GOT3 (cell line): Measurements from ENCODE around the gene CFAP100.

Source experiments
- DNase-seq: peaks from one replicate; lab custom pipeline; 2025; ENCODE audit warnings: mixed read lengths; lab: John Stamatoyannopoulos, UW

The CFAP100 gene

GRCh38 chr3:126356373-126357264 is 38.1 kb upstream of the CFAP100 start:
- no peak for DNase-seq

DNA sequence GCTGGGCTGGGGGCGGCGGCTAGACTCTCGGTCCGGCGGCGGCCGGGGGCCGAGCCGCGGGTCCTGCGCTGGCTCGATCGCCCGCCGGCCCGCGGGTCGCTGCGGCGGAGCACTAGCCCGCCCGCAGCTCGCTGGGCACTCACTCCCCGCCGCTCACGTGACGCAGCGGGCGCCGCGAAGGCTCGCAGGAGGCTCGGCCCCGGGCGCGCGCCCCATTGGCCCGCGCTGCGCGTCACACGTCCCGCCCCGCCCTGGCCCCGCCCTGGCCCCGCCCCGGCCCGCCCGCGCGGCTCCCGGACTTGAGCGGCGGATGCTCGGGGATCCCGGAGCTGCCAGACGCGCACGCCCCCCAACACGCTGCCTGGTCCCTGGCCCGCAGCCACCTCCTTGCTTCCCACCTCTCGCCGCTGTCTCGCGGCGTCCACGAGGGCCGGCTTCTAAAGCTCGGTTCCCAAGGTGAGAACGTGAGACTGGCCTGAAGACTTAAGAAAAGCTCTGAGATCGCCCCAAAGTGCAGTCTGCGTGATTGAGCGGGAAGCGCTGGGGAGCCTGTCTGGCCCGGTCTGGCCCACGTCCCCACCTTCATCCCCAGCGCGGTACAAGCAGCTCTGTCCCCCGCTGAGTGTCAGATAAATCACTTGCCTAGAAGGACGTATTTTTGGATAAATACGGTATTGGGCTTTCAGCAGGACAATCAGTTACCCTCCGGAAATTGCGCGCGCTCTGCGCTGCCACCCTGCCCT is 37.2 kb upstream of the CFAP100 start, which contains the start of gene KLF15:
KLF15 (minus strand) TSS at position 114 of the 743 bp plus-strand sequence. CDS start 4,486 bp downstream, outside the sequence.
- DNase-seq, result peak; percentile 22

- DNase-seq, result no peak
Observed at GRCh38 chr3:126358038-126358815, 36.5 kb upstream of the CFAP100 start.

GRCh38 chr3:126358816-126359181 is 35.9 kb upstream of the CFAP100 start:
- no peak for DNase-seq

DNA sequence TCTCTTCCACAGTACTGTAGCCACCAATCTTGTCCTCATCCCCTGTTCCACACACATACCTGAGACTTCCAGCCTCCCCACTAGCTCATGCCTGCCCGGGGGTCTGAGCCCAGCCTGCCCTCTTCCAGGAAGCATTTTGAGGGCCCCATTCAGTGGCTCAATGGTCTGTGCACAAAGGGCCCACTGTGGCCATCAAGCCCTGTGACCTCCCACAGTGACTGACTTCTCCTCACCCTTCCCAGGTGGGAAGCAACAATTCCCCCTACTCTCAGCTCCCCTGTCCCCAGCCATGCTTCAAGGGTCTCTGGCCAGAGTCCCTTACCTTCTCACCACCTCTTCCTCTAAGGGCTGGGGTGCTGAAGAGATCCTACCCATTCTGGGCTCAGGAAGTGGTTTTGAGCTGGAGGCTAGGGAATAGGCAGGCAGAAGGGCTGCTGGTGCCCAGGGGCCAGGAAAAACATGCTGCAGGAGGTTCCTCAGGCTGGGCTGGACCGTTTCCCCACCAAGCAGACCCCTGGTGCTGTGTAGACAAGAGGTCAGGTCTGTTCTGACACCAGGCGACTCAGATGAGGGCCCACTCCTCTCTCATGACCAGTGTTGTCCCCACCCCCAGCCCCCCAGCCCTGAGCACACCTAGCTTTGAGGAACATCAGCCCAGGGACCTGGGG is 34.5 kb upstream of the CFAP100 start:
- DNase-seq, result no peak

DNA sequence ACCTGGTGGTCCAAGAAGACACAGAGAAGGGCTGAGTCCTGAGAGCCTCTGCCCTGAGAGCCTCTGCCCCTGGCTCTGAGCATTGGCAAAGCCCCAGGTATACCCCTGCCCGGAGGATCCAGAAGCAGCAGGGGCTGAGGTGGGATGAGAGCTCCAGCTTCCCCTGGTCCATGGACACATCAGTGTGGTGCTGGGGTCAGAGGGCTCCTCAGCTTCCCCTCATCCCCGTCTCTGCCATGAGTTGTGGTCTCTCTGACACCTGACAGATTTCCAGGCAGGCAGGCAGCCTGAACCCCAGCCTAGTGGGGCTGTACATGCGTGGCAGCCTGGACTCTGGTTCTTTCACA is 34.0 kb upstream of the CFAP100 start:
- DNase-seq, result no peak

DNA sequence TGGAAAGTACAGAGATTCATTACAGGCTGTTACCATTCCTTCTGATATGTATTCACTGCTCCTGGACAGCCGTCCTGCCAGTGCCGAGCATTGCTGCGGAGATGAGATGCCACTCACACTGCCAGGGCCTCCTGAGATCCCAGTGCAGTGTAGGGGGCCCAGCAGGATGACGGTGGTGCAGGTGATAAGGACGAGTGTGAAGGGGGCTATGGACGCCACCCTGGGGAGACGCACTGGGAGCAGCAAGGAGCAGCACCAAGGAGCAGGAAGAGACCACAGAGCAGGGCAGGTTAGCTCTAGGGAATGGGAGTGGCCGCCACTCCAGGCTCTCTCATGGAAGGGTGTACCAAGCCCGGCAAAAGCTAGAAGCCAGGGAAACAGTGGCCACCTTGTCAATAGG is 33.5 kb upstream of the CFAP100 start:
- no peak for DNase-seq

DNA sequence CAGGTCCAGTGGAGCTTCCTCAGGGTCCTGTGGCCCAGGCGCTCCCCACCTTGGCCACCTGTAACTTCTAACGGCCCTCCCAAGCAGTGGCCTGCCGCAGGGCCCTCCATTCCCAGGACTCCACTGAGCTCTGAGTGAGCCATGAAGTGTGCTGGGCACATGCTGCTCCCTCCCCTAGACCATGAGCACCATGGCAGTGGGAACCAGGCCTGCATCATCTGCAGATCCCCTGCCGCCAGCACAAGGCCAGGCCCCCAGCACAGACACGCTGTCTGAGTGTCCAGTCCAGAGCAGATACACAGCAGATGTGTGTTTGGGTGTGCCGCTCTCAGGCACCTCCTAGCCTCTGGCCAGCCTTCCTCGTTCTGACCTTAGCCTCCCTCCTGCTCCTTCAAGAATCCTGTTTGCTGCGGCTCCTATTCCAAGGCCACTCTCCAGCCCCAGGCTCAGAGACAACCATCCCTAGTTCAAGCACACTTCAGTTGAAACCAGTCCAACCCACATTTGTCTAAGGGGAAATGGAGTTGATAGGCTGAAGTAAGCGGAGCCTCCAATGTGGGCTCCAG is 30.5 kb upstream of the CFAP100 start:
- no peak for DNase-seq

DNA sequence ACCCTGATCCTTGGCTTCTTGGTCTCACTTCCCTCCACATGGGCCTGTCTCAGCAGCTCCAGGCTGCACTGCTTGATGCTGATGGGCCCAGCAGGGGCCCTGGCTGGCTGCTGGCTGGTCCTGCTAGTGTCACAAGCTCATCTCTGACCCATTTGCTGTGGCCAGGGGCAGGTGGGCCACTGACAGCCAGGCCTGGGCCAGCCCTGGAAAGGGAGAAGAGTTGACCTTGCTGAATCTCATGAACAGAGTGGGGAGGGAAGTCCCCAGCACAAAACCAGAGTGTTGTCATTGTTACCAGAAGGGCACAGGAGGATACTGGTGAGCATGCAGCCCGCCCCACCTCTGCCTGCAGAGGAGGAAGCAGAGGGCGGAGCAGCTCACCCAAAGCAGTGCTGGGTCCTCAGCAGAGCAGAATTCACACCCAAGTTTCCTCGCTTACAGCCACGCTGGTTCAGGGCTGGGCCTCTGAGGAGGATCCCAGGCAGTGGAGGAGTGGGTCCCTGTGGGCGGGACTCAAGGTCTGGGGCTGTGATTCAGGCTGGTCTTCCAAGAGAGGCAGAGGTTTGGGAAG is 29.9 kb upstream of the CFAP100 start:
- DNase-seq, result no peak

- no peak for DNase-seq
Observed at GRCh38 chr3:126365351-126366277, 29.1 kb upstream of the CFAP100 start.

DNA sequence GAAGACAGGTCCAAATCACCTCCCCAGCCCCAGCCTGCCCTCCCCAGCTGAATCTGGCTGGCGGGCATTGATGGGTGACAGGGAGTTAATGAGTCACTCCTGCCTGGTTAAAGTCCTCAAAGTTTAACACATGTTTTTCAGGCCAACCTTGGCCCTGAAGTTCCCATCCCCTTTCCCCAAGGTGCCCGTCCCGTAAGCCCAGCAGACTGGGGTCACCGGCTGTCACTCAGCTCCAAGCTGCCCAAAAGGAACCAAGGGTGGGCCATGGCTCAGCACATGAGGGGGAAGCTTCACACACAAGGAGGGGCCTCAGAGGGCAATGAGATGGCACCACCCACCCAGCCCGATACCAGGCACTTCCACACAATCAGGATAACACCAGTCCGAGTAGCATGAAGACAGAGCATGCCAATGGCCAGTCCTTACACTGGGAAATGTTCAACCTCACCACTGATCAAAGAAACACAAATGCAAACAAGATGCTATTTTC is 27.3 kb upstream of the CFAP100 start:
- no peak for DNase-seq

GRCh38 chr3:126369490-126369889 is 25.2 kb upstream of the CFAP100 start:
- DNase-seq, result no peak

- no peak for DNase-seq
Observed at GRCh38 chr3:126370055-126370454, 24.7 kb upstream of the CFAP100 start.

DNA sequence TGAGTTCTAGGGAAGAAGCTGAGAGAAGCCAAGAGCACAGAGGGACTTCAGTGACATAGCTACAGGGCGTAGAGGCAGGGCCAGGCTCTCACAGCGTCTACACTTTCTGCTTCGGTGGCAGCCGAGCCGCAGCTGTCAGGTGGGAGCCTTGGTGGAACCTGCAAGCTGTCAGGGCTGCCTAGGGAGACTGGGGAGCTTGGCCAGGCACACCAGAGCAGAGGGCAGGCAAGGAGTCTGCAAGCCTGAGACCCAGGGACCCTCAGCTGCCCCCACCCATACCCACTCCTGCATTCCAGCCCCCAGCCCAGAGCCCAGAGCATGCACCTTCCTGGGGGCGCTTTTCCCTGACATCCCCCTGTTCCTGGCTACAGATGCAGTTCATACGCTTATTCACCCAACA is 24.1 kb upstream of the CFAP100 start:
- DNase-seq, result no peak

DNA sequence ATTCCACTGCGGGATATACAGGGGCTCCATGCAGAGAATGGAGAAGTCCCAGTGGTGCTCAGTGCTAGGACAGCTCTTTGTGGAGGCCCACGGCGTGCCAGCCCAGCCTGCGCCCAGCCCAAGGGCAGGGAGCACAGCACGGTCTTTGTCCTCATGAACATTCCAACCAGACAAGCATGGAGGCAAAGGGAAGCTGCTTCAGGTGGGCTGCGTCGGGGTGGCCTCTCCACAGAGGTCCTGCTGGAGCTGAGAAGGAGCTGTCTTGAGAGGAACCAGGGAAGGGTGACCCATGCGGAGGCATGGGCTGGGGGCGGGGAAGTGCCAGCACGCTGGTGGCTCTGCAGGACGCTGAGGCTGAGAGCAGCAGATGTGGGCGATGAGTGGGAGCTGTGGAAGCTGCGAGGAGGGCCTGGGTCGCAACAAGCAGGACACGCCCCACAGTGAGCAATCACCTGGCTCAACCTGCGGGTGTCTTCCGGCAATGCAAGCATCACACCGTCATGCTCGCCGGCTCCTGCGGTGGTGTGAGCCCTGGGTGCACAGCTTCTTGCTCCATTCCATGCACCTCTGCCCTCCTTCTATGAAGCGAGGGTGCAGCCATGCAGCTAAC is 23.5 kb upstream of the CFAP100 start:
- no peak for DNase-seq

DNA sequence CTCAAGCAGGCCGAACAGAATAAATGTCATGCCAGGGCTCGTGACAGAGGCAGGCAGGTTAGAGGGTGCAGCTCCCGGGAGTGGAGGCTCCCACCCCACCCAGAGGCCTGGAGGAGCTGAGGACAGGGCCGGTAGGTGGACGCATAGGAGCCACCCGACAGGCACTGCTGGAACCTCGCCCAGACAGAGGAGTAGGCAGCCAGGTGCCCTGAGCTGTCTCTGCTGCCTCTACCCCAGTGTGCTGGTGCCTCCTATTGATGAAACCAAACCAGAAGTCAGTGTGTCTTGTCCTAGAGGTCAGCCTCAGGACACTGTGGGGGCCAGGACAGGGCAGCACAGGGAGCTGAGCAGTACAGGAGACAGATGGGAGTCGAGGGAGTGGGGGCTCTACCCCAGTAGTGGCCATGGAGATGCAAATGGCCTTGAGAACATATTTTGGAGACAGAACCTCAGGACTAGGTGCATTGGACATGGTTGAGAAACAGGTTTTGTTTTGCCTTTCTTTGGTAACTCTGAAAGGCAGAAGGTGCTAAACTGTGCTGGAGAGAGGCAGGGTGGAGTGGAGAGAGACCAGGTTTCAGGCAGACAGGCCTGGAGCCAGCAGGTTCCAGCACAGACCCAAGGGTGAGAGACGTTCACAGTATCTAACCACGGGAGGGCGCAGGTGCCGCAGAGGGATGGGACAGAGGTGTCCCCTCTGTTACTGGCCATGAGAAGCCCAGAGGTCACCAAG is 22.1 kb upstream of the CFAP100 start:
- no peak for DNase-seq

GRCh38 chr3:126373146-126373613 is 21.5 kb upstream of the CFAP100 start:
- DNase-seq, result no peak
